NK-92 (cell line): ENCODE results near the gene BIRC5.

Experiments used
- DNase-seq: peaks from one replicate; lab custom pipeline; 2025; ENCODE audit not compliant: unreplicated experiment; lab: John Stamatoyannopoulos, UW

The BIRC5 gene

DNA sequence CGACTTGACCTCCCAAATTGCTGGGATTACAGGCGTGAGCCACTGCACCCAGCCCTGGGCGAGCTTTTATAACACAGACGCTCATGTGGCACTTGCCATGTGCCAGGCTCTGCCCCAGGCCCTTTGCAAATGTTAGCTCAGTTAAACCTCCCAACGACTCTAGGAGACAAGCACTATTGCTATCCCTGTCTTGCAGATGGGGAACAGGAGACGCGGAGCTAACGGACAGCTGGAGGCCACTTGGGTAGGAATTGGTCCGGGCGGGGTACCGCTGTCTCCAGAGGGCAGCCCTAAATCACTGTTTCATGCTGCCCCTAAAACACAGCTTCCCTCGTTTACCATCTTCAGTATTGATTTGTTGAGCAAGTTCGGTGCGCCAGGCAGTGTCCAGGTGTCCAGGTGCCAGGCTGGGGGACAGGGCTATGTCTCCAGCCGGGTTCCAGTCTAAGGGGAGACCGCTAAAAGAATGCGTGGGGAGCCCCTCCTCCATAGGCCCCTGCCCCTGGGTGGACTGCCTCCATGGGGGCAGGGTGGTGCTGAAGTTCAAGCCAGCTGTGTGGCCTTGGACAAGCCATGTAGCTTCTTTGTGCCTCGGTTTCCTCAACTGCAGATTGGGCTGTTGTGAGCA lies 41.1 kb downstream of the BIRC5 start:
- no peak for DNase-seq

DNA sequence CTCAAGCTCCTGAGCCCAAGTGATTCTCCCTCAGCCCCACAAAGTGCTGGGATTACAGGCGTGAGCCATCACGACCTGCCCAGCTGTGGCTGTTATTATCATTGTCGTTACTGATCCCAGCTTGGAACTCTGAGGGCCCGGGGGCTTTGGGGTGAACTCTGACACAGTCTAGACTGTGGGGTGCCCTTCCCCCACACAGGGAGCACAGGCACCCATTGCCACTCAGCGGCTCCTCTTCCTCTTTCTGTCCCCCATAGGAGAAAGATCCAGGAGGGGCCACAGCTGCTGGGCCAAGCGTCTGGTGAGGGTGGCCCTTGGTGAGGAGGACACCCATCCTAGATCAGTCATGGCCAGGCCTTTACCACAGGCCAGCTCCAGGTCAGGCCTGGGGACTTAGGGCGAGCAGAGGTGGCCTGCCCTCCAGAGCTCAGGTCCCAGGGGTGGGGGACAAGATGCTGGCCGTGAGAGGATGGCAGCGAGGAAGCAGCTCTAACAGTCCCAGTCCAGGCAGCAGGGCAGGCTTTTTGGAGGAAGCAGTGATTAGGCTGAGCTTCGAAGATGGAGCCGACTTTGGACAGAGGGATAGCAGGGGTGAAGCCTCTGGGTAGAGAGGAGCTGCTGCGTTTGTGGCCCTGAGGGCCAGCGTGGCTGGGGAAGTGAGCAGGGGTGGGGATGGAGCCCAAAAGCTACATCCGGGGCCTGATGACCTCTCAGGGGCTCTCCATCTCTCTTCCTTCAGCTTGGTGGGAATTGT lies 42.1 kb downstream of the BIRC5 start:
- no peak for DNase-seq

DNA sequence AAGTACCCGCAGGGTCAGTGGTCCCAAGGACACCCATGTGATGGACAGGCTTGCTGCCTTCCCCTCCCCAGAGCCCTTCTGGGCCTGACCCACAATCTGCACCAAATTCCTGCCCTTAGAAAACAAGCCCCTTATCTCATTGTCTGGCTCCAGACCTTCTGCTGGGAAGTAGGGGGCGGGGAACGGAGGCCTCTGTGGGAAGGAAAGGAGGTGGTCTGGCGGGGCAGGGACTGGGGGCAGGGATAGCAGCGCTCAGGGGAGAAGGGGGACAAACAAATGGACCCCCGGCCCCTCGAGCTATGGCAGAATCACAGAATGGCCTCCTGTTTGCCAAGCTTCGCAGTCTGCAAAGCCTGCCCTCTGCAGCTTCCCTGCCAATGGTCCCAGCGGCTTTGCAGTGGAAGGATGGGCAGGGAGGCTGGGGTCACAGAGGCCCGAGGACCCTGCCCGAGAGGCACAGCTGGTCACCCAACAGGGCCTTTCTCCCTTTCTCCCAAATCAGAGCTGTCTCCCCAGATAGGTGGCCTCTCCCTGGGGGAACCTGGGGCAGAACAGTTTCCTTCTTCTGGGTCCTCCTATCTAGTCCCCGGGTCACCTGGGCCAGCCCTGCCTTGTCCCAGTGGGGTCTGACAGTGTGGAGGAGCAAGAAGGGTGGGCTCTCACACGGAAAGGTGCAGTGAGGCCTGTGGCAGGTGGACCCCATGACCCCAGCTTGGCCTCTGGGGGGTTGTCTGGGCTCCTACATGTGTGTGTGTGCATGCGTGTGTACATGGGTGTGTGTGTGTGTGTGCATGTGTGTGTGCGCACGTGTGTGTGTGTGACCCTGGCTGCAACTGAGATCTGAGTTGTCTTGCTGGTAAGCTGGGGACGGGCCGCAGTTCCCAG lies 42.9 kb downstream of the BIRC5 start:
- DNase-seq, result no peak

DNA sequence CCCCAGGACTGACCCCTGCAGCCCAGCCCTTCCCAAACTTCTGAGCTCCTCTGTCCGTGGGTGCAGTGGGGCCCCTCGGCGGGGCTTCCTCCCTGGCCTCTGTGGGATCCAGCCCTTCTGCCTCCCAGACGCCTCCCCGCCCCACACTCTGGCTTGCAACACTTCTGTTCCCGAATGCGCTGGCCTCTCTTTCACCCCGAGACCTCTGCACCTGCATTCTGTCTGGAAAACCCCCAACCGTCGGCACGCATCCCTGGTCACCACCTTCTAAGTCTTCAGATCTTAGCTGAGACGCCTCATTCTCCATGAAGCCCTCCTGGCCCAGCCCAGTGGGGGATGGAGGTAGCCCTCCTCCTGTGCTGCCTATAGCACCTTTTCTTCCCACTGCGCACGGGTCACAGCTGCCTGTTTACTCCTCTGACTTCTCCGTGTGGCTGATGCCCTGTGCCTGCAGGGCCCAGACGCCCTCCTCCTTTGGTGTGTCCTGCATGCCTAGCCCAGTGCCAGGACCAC lies 43.8 kb downstream of the BIRC5 start:
- DNase-seq, result no peak

DNA sequence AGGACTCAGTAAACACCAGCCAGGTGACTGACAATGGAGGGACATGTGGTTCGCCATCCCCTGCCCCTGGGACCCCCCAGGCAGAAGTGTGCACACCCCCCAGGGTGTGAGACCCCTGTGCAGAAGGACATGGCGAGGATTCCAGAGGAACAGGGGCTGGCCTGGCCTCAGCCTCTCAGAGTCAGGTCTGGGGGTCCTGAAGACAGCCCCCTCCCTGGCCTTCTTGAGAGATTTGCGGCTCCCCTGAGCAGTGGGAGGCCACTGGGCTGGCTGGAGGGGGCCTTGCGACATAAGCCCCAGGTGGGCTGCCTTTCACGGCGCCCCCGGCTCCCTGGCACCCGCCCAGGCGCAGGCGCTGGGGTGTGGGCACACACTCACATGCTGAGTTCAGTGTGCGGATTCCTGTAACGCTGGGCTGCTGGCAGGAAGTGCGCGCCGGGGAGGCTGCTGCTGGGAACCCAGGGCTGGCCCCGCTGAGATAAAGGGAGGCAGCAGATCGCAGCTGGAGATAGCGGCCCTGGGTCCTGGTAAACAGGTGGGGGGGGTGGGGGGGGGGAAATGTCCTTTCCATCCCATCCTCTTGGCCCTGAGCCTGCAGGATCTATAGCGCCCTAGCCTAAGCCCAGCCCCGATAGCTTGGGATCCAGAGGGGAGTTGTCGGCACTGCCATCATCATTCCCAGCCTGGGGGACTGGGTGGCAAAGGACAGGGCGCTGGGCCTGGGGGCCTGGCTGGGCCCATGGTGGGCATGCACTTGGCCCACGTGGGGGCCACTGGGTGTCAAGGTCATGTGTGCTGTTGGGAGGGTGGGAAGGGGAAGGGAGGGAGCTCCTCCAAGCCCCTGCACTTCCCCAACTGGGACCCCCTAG lies 44.5 kb downstream of the BIRC5 start:
- no peak for DNase-seq

DNA sequence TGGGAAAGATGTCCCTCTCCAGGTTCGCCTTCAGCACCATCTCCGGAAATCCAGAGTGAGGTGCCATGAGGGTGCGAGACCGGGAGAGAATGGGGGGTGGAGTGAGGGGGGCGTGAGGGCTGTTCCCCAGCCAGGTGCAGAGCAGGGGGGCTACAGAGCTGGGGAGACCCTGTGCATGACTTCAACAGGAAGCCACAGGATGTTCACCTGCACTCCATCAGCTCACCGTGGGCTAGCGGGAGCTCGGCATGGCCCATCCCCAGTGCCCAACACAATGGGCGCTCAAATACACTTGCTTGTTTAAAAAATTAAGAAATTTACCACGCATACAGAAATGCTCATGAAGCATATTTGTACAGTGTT lies 45.1 kb downstream of the BIRC5 start:
- DNase-seq, result no peak

DNA sequence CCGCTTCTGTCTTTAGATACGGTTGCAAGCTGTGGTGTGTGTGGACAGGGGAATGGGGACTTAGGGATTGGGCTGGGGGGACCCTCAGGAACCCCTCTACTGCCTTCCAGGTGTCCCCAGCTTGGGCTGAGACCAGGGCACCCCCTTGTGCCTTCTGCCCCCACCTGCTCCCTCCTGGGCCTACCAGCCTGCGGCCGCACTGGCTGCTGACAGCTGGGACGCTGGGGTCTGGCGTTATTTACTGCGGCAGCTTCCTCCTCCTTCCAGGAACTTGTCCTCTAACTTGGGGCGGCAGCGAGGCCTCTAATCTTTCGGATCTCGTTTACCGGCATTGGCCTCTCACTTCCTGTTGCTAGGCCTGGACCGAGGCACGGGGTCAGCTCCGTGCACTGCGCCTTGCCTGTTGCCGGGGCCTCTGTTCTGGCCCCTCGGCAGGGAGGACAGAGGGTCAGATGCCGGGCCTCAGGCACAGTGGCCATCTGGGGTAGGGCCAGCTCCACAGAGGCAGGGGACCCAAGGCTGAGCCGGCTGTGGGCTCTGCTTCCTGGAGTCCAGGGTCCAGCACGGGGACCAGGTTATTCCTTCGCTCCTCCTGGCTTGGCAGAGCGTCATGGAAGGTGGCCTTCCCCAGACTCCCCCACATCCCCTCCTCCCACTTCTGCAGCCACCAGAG lies 49.1 kb downstream of the BIRC5 start:
- no peak for DNase-seq

DNA sequence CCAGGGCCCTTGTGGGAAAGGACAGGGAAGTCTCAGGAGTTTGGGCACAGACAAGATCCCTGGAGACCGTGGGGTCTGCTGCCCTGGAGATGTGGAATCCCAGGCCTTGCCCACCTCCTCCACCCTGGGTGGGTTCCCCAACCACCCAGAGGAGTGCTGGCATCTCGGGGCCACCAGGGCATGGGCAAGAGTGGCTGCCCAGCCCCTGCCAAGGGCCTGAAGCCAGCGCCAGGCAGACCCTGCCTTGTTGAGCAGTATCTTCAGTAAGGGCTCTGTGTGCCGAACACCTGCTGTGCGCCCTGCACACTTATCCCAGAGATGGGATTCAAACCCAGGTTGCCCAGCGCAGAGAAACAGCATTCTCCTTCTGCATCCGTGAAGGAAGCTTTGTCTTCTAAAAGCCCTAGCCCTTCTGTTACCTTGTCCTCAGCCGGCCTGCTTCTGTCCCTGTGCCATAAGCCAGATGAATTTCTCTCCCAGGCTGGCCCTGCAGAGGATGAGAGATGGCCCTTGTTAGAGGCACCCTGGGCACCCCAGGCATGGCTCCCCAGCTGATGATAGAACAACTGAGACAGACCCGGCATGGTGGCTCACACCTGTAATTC lies 49.8 kb downstream of the BIRC5 start:
- no peak for DNase-seq

DNA sequence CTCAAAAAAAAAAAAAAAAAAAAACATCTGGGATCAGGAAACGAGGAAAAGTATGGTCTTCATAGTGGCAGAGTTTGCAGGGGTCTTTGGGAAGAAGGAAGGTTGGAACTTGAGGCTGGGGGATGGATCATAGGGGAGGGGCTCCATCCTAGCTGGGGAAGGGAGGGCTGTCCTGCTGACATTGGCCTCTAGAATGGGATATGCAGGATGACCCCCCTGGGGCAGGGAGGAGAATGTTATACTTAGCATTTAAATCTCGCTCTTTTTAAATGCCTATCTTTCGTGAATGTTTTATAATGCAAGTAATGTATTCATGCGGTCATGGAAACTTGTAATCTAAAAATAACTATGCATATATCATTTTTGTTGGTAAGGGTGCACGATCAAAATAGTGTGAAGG lies 50.5 kb downstream of the BIRC5 start:
- DNase-seq, result no peak

DNA sequence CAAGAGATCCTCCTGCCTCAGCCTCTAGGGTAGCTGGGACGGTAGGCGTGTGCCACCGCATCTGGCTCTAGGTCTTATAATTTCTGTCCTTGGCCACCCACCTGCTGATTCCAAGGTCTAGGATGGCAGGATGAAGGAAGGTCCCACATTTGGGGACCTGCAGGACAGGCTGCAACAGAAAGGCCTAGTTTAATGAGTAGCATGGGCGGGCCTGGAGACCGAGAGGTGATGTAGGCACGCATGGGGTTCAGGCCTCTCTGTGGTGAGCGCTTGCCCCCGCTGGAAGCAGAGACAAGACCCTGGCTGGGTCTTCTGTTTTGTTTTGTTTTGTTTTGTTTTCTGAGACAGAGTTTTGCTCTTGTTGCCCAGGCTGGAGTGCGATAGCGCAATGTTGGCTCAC lies 51.1 kb downstream of the BIRC5 start:
- DNase-seq, result no peak

DNA sequence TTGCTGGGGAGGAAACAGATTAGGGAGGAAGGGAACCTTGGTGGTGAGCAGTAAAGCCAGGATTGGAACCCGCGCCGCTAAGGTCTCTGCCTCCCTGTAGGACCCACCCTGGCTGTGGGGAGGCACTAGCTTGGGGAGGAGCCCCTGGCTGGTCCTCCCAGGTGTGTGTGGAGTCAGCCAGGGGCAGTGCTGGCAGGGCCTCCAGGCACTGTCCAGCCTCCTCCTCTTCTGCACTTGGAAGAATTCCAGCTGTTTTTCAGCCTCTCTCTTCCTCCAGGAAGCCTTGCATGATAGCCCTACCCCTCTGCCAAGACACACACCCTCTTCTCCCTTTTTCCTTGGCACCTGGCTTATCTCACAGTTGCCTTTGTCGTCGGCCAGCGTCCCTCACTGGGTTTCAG lies 52.2 kb downstream of the BIRC5 start:
- DNase-seq, result no peak

DNA sequence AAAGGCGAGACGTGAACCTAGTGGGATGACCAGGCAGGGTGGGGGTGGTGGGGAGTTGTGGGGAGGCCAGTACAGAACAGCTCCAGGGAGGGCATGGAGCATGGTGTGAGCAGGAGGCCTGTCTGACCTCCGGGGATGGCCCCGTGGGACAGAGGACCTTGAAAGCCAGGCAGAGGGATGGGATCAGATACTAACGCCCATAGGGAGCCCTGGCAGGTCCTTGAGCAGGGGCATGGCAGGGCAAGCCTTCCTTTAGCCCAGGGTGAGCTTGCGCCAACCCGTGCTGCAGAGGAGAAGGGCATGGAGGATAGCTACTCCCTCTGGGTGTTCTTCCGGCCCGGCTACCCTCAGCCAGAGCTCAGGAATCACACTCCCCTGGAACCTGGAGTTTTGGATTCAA lies 52.7 kb downstream of the BIRC5 start:
- DNase-seq, result no peak

DNA sequence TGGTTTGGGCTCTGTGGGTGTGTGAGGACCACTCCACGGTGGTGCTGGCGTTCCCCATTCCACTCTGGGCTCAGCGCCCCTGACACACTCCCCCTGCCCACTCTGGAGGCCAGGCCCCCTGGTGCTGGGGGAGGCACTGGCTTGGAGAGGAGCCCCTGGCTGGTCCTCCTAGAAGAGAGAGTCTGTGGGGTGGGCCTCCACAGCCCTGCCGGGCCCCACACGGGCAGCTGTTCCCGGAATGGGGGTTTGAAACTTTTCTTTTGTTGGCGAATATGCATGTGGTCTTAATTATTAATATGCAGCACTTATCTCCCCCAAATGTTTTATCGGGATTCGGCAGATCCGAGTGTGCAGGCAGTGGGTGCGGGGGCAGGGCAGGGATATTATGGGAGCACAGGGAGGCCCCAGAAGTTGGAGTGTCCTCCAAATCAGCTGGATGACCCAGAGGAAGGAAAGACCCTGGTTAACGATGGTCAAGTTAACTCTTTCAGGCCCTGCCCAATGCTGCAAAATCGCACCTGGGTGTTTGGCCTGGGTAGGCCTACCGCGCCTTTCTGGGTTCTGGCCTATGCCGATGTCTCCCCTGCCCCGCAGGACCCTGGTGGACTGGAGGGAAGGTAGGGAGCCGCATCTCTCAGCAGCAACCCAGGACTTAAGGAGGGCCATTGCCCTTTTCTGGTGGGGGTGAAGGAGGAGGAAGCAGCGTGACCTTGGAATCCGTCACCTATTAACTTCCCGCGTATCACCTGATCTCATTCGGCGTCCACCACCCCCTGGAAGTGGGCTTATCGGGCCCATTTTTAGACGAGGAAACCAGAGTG lies 53.4 kb downstream of the BIRC5 start:
- no peak for DNase-seq

DNA sequence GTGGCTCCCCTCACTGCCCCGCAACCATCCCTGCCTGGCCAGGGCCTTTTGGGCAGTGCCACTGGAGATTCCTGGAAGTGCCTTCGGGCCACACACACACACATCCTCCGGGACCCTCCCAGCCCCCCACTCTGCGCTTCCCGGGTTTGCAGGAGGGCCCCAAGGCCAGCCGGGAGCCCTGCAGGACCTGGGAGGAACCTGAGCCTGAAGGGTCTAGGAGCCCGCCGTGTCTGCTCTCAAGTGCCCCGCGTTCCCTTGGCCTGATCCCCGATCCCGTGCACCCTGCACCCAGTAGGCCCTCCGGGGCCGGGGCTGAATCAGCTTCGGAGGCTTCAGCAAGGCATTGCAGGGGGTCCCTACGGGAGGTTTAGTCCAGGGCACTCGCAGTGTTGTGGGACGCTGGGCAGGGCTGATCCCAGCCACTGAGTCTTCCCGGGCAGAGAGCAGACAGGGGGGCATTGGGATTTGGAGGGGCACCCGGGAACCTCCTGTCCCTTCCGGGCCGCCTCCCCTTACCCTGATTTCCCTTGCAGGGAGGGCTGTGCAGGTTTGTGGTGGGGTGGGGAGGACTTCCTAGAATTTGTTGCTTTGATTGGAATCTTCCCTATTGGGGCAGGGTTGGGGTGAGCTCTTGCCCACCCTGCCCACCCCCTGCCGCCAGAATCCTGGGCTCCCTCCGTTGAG lies 54.3 kb downstream of the BIRC5 start:
- DNase-seq, result no peak

DNA sequence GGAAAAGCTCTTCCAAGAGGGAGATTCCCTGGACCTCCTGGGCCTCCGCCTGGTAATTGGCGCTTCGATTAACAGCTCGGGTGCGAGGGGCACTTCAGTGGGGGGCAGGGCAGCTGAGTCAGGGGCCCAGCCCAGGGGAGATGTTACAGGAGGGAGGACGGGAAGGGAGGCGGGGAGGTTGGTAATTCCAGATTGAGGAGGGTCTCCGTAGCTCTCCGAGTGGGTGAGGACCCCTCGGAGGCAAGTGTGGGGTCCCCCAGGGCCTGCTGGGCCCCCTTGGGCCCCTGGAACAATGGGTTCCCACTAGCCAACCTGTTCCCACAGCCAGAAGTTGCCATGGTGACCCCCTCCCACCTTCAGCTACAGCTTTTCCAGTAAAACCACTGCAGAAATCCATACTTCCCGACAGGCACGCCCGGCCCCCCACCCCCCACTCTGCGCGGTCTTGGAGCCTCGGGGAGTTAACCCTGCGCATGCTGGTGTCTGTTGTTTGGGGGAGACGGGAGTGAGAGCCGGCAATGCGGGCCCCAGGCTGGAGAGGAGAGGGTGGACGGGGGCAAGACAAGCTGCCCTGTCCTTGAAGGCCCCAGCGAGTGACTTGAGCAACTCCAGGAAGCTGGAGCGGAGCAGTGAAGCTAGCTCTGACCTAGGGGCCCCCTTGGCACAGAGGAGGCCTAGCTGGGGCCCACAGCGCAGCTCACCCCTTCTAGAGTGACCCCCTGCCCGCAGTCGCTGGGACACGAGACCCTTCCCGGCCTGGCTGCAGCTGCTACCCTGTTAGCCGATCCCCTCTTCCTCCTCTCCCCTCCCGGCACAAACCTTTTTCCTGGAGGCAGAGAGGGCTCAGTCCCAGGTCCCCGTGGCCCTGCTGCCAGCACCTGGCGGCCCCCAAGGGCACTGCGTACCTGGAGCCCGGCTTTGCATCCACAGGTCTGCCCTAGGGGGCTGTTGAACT lies 55.2 kb downstream of the BIRC5 start:
- DNase-seq, result no peak

DNA sequence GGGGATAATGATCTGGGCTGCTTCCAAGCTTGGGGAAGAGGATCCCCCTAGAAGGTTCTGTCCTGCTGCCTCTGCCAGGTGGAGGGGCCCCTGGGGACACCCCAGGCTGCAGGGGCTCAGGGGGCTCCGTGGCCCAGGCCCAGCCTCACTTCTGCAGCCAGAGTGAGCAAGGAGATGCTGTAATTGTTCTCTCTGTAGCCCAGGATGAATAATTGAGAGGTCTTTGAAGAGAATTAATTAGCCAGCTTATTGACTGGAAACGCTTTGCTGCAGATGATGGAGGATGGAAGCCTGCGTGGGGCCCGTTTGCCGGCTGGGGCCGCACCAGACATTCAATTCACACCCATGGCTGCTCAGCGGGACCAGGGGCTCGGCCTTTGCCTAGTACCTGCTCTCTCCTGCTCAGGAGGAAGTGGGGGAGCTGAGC lies 55.9 kb downstream of the BIRC5 start:
- no peak for DNase-seq

DNA sequence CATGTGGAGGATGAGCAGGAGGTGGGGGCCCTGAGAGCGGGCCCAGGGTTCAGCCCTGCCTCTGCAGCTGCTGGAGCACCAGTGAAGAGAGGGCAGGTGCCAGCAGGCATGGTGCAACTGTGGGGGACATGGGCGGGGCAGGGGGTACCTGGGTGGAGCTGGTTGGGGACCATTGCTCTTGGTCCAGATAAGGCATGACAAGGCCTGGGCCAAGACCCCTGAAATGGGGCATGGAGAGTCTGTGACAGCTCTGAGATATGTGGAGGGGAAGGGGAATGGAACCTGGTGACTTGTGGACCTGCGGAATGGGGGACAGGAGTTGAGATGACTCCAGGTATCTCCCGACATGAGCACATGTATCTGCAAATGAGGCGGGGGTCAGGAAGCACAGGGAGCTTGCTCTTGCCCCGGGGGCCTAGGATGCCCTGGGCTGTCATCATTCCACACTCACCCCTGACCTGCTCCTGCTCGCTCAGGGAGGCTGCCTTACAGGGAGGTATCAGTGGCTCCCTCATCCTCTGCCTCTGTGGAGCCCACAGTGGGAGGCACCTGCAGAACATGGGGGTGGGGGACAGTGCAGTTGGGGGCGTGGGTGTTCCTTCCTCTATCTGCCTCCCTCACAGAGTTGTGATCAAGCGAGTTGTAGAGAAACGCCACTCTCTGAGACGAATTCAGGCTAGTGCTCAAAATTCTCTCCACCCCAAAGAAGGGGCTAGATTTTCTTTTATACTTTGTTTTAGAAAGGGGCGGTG lies 57.5 kb downstream of the BIRC5 start:
- DNase-seq, result no peak
